Esophagus muscularis mucosa (tissue), 4 donors: ENCODE measurements around the gene MTREX.

Experiments used
- CTCF ChIP-seq, 3 experiments: fragments of 200-600 bp in 2 of 3; fragments of 450-650 bp in 1 of 3; sonication (generic) in 2 of 3; IDR thresholded peaks; one replicate each; pipeline ENCODE4 v1.5.1; 2017 to 2019; ENCODE audit warnings: antibody characterized with exemption in 3 of 3, mild to moderate bottlenecking in 2 of 3, moderate library complexity in 1 of 3
- EP300 ChIP-seq: sonication (generic); formaldehyde crosslinking; IDR thresholded peaks from one replicate; pipeline ENCODE4 v1.6.1; 2017; ENCODE audit warnings: antibody characterized with exemption
- POLR2A ChIP-seq: fragments of 450-650 bp; IDR thresholded peaks from one replicate; pipeline ENCODE4 v1.6.1; 2017; ENCODE audit warnings: antibody characterized with exemption, moderate library complexity, mild to moderate bottlenecking, low read depth
- POLR2AphosphoS5 ChIP-seq, 2 donors: sonication (generic); formaldehyde crosslinking; IDR thresholded peaks; one replicate each; pipeline ENCODE4 v1.6.1; 2017; ENCODE audit warnings: antibody characterized with exemption in 2 of 2

- TF ChIP-seq CTCF (IDR thresholded peaks at IDR 0.05) (no peak), POLR2AphosphoS5 (IDR thresholded peaks at IDR 0.05) (no peak), POLR2A (no peak), EP300 (no peak)
Measured at GRCh38 chr5:55371145-55371544, 63.4 kb downstream of the MTREX start.
